GM13976 (cell line): ENCODE data around the gene CPNE5.

Experiments used
- DNase-seq: peaks from one replicate; pipeline ENCODE4 v3.0.0; 2012; ENCODE audit warnings: low spot score
- CTCF ChIP-seq: IDR thresholded peaks from 2 replicates; pipeline ENCODE4 v1.5.1; 2012; ENCODE audit warnings: borderline replicate concordance, mild to moderate bottlenecking; ENCODE audit not compliant: insufficient read depth; ENCODE audit errors: extremely low read depth, missing control alignments, control extremely low read depth
- in situ Hi-C: fragments of 300-500 bp; cut with MboI; formaldehyde crosslinking; loops from one replicate; pipeline ENCODE4 v1.12.0; 2022; ENCODE audit warnings: low sequenced_read_pairs, mixed read lengths, inconsistent platforms; ENCODE audit not compliant: unreplicated experiment

Gene CPNE5

GRCh38 chr6:36730424-36731380 lies 108.5 kb downstream of the CPNE5 start:
- in situ Hi-C loops = no loop called here
- no peak for TF ChIP-seq CTCF

GRCh38 chr6:36729161-36729524 lies 110.1 kb downstream of the CPNE5 start:
- no peak for TF ChIP-seq CTCF
- DNase-seq = no peak
- in situ Hi-C loops = no loop called here

More at GRCh38 chr6:36730424-36731380, 108.5 kb downstream of the CPNE5 start:
- no peak for DNase-seq

- no peak for TF ChIP-seq CTCF
- DNase-seq = no peak
- in situ Hi-C loops = no loop called here
These were observed 110.7 kb downstream of the CPNE5 start for GRCh38 chr6:36728289-36729160.

GRCh38 chr6:36727505-36728021 lies 111.7 kb downstream of the CPNE5 start:
- no peak for DNase-seq

GRCh38 chr6:36725581-36725980 lies 113.7 kb downstream of the CPNE5 start:
- in situ Hi-C loops = no loop called here
- TF ChIP-seq CTCF = no peak
- no peak for DNase-seq

More at GRCh38 chr6:36727505-36728021, 111.7 kb downstream of the CPNE5 start:
- in situ Hi-C loops = no loop called here
- TF ChIP-seq CTCF = no peak
